ENCODE results near the gene ZNF577.

DNA sequence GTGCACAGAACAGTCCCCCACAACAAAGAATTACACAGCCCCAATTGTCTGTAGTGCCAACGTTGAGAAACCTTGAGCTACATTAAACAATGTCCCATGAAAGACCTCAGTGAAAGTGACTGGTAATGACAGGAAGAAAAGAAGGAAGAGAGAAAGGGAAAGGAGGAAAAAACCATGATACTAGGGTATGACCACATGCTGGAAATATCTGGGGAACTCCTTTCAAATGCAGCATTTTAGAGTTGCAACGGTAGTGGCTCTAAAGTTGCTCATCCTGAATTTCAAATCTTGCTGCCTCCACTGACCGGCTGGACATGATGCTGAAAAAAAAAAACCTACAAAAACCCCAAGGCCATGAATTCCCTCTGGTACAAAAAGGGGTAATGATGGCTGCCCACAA lies 66.3 kb downstream of the ZNF577 start:
- TF ChIP-seq FOSL2 (CRISPR knock-in tag; IDR thresholded peaks at IDR 0.05) (no peak), STAG1 (CRISPR knock-in tag; IDR thresholded peaks at IDR 0.05) (no peak), SNRNP70 (IDR thresholded peaks at IDR 0.05; ENCODE audit: low read depth, low read length) (no peak), POGZ (CRISPR knock-in tag; IDR thresholded peaks at IDR 0.05) (no peak), SMARCE1 (IDR thresholded peaks at IDR 0.05; ENCODE audit: borderline replicate concordance) (no peak), SIN3A (IDR thresholded peaks at IDR 0.05; ENCODE audit: borderline replicate concordance, low read depth, low read length) (no peak), MXI1 (IDR thresholded peaks at IDR 0.05; ENCODE audit: borderline replicate concordance, low read depth, low read length) (no peak), EHMT2 (IDR thresholded peaks at IDR 0.05; ENCODE audit: borderline replicate concordance, low read depth, low read length) (no peak)
- TF ChIP-seq, protein P1, sequence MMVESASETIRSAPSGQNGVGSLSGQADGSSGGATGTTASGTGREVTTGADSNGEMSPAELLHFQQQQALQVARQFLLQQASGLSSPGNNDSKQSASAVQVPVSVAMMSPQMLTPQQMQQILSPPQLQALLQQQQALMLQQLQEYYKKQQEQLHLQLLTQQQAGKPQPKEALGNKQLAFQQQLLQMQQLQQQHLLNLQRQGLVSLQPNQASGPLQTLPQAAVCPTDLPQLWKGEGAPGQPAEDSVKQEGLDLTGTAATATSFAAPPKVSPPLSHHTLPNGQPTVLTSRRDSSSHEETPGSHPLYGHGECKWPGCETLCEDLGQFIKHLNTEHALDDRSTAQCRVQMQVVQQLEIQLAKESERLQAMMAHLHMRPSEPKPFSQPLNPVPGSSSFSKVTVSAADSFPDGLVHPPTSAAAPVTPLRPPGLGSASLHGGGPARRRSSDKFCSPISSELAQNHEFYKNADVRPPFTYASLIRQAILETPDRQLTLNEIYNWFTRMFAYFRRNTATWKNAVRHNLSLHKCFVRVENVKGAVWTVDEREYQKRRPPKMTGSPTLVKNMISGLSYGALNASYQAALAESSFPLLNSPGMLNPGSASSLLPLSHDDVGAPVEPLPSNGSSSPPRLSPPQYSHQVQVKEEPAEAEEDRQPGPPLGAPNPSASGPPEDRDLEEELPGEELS (CRISPR knock-in tag; IDR thresholded peaks at IDR 0.05) = no peak
- TF ChIP-seq, protein P2, sequence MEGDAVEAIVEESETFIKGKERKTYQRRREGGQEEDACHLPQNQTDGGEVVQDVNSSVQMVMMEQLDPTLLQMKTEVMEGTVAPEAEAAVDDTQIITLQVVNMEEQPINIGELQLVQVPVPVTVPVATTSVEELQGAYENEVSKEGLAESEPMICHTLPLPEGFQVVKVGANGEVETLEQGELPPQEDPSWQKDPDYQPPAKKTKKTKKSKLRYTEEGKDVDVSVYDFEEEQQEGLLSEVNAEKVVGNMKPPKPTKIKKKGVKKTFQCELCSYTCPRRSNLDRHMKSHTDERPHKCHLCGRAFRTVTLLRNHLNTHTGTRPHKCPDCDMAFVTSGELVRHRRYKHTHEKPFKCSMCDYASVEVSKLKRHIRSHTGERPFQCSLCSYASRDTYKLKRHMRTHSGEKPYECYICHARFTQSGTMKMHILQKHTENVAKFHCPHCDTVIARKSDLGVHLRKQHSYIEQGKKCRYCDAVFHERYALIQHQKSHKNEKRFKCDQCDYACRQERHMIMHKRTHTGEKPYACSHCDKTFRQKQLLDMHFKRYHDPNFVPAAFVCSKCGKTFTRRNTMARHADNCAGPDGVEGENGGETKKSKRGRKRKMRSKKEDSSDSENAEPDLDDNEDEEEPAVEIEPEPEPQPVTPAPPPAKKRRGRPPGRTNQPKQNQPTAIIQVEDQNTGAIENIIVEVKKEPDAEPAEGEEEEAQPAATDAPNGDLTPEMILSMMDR (CRISPR knock-in tag; IDR thresholded peaks at IDR 0.05) = no peak
